Left lobe of liver (tissue), 2 donors: ENCODE measurements around the gene S1PR3. TPM values are rescaled to one million over a fixed set of nuclear protein-coding genes. Genes with fewer than 3 reads are reported as not detected.
"Not testable (repeated sequence)": the region's sequence is repeated elsewhere in the genome, so short reads cannot be mapped to it uniquely, and the experiment has no call there.

Experiments
- ATAC-seq: fragments of 200-7000 bp; cut with Tn5 transposase; one replicate; pipeline ENCODE4 v1.9.1; 2020; ENCODE audit warnings: mild to moderate bottlenecking, moderate library complexity
- DNase-seq: peaks from one replicate; pipeline ENCODE4 v3.0.0-alpha.2; 2020; ENCODE audit warnings: low spot score
- total RNA-seq: library from RNA; stranded (reverse); gene quantifications from one replicate; pipeline ENCODE4 v1.2.1, GENCODE V29; 2021
- donor health status: DM: no; HTN: no; CAD: no; lungs with moderate emphysema.
- donor health status: DM: no; HTN: yes; CAD: no.

The S1PR3 gene
- 2.0 TPM for total RNA-seq

- peak; percentile 53 for DNase-seq
- ATAC-seq = peak; percentile 63
Observed at GRCh38 chr9:88991066-88992034, at the start of gene S1PR3. Gene S1PR3 (plus strand): TSS chr9:88991468. CDS start chr9:89001201, 9,733 bp downstream.

GRCh38 chr9:88941586-88941985, 49.7 kb upstream of the S1PR3 start:
- not testable (repeated sequence) for DNase-seq, ATAC-seq

DNA sequence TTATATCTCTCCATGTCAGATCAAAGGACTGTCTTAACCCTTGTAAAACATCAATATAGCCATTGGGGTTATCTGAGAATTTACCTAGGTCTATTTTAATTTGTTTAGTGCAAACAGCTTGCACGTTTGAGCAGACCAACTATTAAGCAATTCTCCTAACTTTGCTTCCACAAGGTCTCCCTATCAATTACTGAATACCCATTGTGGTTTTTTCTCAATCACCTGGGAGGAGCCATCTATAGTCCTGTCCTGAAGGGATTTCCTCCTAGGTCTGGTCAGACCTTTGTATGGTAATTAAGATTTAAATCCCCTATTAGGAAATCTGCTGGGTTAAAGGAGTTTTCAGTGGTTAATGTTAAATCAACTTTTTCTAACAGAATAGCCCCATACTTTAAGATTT, 48.9 kb upstream of the S1PR3 start:
- DNase-seq = no peak
- ATAC-seq = no peak

DNA sequence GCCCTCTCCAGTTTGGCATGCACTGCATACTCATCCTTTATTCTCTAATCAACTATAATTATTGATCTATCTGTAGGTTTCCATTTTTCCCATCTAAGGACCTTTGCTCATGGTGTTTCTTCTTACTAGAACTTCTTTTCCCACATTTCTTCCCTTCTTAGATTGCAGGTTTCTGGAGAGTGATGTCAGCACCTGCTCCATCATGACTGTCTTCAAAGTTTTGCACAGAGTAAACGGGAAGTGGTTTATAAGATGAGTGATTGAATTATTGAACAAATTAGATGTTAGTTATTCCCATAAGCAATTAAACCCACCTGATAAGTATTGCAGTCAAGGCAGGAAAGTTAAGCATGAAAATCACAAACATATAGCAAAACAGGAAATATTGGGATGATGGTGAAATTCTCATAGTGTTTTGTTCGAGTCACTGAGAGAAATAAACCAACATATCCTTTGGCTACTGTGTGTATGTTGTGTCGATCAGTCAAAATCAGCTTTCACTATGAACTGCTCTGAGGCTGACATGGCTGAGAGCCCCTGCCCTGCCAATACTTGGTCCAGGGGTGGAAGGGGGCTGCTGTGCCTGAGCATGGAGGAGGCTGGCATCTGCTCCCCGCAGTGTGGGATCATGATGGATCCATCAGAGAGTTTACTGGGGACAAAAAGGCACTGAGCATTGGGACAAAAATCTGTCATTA, 45.5 kb upstream of the S1PR3 start:
- DNase-seq (no peak), ATAC-seq (no peak)

GRCh38 chr9:88947581-88948573, 43.4 kb upstream of the S1PR3 start:
- DNase-seq (no peak), ATAC-seq (no peak)

GRCh38 chr9:88949425-88949824, 41.8 kb upstream of the S1PR3 start:
- no peak for ATAC-seq
- DNase-seq = no peak

- ATAC-seq (no peak), DNase-seq (no peak)
Observed at GRCh38 chr9:88949961-88950340, 41.3 kb upstream of the S1PR3 start.

- no peak for ATAC-seq
- no peak for DNase-seq
Observed at GRCh38 chr9:88950341-88951154, 40.7 kb upstream of the S1PR3 start.

DNA sequence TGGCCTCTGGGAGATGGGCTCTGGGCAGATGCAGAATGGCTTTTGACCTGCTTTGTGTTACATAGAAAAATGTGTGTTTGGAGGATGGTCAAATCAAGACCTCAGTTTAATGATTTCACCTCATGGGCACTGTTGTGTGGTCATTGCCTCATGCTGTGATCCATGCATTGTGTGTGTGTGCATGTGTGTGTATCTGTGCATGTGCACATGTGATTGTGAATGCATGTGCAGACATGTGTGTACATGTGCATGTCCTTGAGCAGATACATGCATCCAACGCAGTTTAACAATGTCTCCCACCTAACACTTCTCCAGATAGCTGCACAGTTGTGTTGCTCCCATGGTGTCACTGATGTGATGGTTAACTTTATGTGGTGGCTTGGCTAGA, 40.1 kb upstream of the S1PR3 start:
- ATAC-seq (no peak), DNase-seq (no peak)

DNA sequence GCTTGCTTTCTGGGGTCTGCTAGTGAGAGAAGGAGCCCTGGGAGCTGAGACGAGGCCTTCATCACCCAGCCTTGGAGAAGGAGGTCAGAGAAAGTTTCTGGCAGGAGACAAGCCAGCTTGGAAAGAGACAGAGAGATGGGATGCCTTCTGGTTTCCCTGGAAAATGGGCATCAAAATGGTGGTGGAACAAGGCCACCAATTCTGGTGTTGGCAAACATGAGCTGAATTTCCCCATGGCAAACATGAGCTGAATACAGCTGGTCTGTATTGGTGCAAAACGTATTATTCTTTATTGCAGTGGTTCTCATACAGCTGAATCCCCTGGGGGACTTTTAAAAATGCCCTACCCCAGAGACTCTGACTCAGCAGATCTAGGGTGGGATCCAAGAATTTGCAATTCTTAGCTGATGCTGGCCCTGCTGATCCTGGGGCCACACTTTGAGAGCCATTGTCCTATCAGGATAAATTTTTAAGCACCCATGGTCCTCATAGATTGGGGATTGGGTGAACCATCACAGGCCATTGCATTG, 39.1 kb upstream of the S1PR3 start:
- no peak for ATAC-seq
- no peak for DNase-seq

DNA sequence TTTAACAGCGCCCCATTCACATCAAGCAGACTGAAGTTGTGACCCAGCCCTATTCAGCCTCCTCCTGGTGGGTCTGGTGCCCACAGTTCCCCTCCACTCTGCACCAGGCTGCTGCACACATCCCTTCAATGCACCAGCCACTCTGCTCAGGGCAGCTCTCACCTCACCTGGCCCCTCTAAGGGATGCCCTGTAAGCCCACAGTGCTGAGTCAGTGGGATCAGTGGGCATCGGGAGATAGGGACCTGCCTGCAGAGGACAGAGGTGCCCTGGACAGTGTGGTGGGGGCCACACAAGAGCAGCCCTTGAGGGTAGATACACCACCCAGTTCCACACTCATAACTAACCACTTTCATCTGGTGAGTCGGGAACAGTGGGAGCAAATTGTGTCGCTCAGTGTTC, 38.3 kb upstream of the S1PR3 start:
- ATAC-seq (no peak), DNase-seq (no peak)

DNA sequence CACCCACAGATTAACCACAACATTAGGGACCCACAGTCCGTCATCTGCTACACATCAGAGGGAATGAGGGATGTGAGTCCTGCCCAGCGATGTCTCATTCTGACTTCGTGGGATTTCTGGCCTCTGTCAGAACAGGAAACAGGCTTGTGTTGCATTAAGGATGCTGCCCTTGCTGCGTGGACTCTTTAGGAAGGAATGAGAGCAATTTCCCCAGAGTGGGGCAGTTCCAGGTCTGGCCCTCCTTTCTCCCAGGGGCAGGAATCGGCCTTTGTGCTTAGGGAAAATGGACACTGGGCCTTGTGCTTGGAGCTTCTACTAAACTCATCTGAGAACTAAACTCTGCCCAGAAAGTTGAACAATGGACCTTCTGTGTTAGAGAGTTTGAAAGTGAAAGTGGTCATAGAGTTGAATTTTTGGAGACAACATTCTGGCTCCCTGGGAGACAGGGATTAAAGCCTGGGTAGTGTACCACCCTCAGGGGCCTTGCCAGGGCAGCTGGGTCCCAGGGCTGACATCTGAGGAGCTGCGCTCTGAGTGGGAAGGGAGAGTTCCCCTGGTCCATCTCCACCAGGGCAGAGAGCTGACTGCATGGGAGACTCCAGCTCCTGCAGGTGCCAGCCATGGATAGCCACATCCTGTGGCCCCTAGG, 37.8 kb upstream of the S1PR3 start:
- DNase-seq (no peak), ATAC-seq (no peak)

GRCh38 chr9:88954066-88954465, 37.2 kb upstream of the S1PR3 start:
- DNase-seq (no peak), ATAC-seq (no peak)

DNA sequence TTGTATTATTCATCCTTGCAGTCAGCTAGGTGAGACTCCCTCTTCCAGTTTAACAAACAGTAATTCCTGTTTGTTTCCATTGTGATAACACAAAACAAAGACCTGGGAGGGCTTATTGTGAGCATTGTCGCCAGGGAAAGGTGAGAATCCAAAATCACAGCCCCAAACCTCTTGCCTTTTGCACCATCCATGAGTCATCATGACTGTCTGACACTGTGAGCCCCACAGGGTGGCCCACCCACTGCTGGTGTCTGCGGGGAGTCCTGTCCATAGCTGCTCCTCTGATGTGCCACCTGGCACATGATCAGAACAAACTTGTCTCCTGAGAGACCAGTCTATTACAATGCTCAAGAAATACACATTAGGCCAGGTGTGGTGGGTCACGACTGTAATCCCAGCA, 33.7 kb upstream of the S1PR3 start:
- DNase-seq (no peak), ATAC-seq (no peak)

DNA sequence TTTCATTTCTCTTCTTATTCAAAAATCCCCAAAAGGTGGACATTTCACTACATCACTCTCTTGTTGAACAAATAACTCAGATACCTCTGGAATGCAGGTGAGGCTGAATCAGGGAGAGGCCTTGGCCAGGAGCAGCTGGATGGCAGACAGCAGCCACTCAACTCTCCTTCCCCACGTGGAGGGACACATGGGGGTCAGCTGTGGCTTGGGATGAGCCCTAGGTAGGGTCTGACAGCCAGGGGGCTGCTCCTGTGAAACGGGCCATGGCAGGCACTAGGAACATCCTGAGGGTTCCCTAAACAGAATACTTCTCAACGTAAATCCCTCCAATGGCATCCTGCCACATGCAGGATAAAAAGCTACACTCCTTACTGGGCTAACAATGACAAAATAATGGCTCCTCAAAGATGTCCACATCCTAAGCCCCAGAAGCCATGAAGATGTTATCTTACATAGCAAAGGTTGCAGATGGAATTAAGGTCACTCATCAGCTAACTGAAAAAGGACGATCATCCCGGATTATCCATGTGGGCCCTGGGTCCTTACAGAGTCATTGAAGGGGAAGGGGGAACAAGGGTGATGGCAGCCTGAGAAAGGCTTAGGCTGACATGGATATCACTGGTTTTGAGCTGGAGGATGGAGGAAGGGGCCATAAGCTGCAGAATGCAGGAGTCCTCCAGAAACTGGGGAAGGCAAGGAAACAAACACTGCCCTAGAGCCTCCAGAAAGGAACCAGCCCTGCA, 31.4 kb upstream of the S1PR3 start:
- ATAC-seq (no peak), DNase-seq (no peak)

DNA sequence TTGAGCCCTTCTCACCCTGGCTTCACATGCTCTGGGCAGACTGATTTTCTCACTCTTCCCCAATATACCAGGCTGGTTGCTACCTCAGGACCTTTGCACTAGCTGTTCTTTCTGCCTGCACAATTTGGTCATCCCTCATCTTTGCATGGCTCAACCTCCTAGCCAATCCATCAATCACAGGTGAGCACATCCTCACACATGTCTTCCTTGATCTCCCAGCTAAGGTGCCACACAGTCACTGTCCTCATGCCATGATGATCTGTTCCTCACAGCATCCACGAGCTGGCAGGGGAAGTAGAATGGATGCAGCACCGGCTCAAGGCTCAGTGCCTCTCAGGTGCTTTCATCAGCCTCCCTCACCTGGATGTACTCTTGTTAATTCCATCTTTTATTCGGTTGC, 30.6 kb upstream of the S1PR3 start:
- ATAC-seq = no peak
- no peak for DNase-seq

- DNase-seq (no peak), ATAC-seq (no peak)
Observed at GRCh38 chr9:88965473-88965872, 25.8 kb upstream of the S1PR3 start.

DNA sequence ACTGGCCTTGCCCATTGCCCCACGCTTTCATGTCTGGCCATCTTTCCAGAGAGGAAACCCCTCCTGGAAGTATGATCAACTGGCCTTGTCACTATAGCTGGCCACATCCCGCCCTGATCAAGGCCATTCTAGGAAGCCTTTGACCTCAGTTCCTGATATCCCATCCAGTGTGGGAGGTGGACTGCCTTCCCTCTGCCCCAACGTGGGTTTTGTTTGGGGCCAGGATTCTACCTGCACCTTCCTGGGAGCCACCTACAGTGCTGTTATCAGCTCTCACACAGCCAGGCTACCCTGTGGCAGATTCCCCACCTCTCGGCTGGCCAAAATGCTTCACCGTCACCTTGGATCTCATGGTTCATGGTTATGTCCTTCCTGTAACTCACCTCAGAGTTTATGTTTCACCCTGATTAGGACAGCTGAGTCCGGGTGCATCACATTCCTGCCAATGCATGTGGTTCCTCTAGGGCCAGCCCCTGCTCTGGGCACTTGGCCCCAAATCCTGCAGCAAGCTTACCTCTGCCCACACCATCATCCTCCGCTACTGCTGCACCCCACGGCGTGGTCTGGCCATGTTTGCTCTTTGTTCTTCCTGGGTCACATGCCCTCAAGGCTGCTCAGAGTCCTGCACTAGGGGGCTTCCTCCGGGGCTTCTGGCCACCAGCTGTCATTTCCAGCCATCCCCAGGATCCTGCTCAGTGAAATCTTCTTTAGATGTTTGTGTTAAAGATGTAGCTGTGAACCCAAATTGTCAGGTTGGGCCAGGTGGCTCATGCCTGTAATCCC, 24.2 kb upstream of the S1PR3 start:
- ATAC-seq (no peak), DNase-seq (no peak)
